ENCODE data around the gene IRAK1. TPM values are rescaled to one million over a fixed set of nuclear protein-coding genes. Genes with fewer than 3 reads are reported as not detected.
A peak's percentile ranks its signal among the peaks of the same experiment; 100 is the strongest.

IRAK1 gene
- polyA plus RNA-seq (ENCODE audit: insufficient read depth in 1 of 5, insufficient read length in 5 of 5, low replicate concordance in 1 of 5): 10 to 100 TPM; 41.6 to 74.9 (median 48.0) TPM
- long read RNA-seq, donor 1, partial matches to known transcripts: 11 of 12 reads
- long read RNA-seq, donor 1, other reads (novel, unspliced or antisense): 0 of 12 reads
- long read RNA-seq, donor 2, partial matches to known transcripts: 0 of 5 reads
- long read RNA-seq, donor 2, other reads (novel, unspliced or antisense): 0 of 5 reads
- long read RNA-seq, donor 3, partial matches to known transcripts: 0 of 4 reads
- long read RNA-seq, donor 3, other reads (novel, unspliced or antisense): 0 of 4 reads
- long read RNA-seq, donor 4: 0 reads
- long read RNA-seq, donor 5, partial matches to known transcripts: 0 of 2 reads
- long read RNA-seq, donor 5, other reads (novel, unspliced or antisense): 0 of 2 reads
- long read RNA-seq, donor 6, transcript IRAK1-203 (14 exons, 3,666 nt): major isoform, 9 of 18 reads
- long read RNA-seq, donor 6, partial matches to known transcripts: 5 of 18 reads
- long read RNA-seq, donor 6, other reads (novel, unspliced or antisense): 0 of 18 reads
- long read RNA-seq, donor 7, transcript IRAK1-203 (14 exons, 3,666 nt): major isoform, 8 of 15 reads
- long read RNA-seq, donor 7, partial matches to known transcripts: 6 of 15 reads
- long read RNA-seq, donor 7, other reads (novel, unspliced or antisense): 0 of 15 reads
- long read RNA-seq, donor 8, partial matches to known transcripts: 0 of 1 reads
- long read RNA-seq, donor 8, other reads (novel, unspliced or antisense): 0 of 1 reads

GRCh38 chrX:154019633-154020528, at the start of gene IRAK1:
Gene IRAK1 (minus strand): TSS chrX:154019902. CDS start chrX:154019812, 90 bp downstream.
- peak in 1 of 2 donors; percentile 34 for DNase-seq

GRCh38 chrX:154068560-154068959, 48.9 kb upstream of the IRAK1 start:
- DNase-seq: no peak

- no peak for DNase-seq
These were observed 45.1 kb upstream of the IRAK1 start for GRCh38 chrX:154064637-154065435.

- no peak for DNase-seq
These were observed 43.5 kb upstream of the IRAK1 start for GRCh38 chrX:154063234-154063633.

GRCh38 chrX:154061801-154062200, 42.1 kb upstream of the IRAK1 start:
- no peak for DNase-seq

- no peak for DNase-seq
These were observed 40.1 kb upstream of the IRAK1 start for GRCh38 chrX:154059729-154060245.

- DNase-seq: no peak
These were observed 39.5 kb upstream of the IRAK1 start for GRCh38 chrX:154059231-154059630.

- DNase-seq: no peak
These were observed 38.7 kb upstream of the IRAK1 start for GRCh38 chrX:154058214-154058997.

GRCh38 chrX:154057791-154058190, 38.1 kb upstream of the IRAK1 start:
- no peak for DNase-seq

- DNase-seq: no peak
These were observed 37.1 kb upstream of the IRAK1 start for GRCh38 chrX:154056770-154057241.

GRCh38 chrX:154051201-154051810, 31.6 kb upstream of the IRAK1 start:
- peak; percentile 38 to 53 for DNase-seq

GRCh38 chrX:154050113-154050495, 30.4 kb upstream of the IRAK1 start:
- no peak for DNase-seq

GRCh38 chrX:154049209-154050112, 29.8 kb upstream of the IRAK1 start:
- DNase-seq: no peak

- DNase-seq: no peak
These were observed 28.7 kb upstream of the IRAK1 start for GRCh38 chrX:154048398-154048797.

GRCh38 chrX:154046940-154047610, 27.4 kb upstream of the IRAK1 start:
- no peak for DNase-seq

- peak; percentile 76 to 84 for DNase-seq
These were observed 26.5 kb upstream of the IRAK1 start for GRCh38 chrX:154046031-154046781.

GRCh38 chrX:154044091-154044490, 24.4 kb upstream of the IRAK1 start:
- DNase-seq: no peak

Data from right lung (tissue), 10 donors.